Ecto neural progenitor cell (in vitro differentiated cells): Measurements from ENCODE around the gene PRLH.
"Not testable (repeated sequence)": the region's sequence is repeated elsewhere in the genome, so short reads cannot be mapped to it uniquely, and the experiment has no call there.

Source experiments
- DNase-seq: peaks from one replicate; pipeline ENCODE4 v3.0.0-alpha.2; 2018; ENCODE audit warnings: low spot score

PRLH gene

DNA sequence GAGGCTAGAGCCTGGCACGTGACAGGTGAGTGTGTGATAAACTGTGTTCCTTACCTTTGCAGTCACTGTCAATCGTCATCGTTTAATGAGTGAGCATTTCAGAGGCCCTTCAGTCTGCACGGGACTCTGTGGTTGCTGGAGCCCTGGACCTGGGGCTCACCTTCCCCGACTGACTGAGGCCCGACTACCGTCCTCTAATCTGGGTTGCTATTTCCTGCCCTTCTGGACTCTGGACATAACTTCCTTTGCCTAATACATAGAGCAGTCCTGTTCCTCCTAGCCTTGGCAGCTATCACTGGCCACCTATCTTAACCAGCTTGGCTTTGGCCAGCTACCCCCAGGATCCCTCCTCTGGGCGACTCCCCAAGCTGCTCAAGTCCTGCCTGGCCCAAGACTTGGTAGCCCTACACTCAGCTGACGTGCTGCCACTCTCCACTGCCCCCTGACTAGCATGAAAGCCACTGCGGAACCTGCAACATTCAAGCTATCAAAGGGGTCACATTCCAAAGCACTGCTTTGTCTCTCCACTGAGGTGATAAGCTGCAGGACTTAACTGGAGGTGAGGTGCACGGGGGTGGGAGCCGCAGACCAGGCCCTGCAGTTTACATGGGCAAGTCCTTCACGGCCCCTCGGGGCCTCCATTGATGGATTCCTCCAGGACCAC, 35.2 kb downstream of the PRLH start:
- peak; percentile 60 for DNase-seq

DNA sequence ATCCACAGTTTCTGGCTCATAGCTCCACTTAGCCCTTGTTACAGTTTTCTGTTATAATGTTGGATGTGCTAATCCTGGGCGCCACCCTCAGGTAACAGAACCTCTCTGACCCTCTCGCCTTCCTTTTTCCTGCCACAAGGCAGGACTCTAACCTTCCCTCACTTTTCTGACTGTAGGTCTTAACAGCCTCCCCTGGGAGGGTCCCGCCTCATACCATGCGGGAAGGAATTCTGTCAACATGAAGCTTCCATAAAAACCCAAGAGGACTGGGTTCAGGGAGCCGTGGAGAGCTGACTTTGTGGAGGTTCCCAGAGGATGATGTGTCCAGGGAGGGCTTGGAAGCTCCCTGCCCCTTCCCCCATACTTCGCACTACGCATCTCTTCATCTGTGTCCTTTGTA, 36.0 kb downstream of the PRLH start:
- no peak for DNase-seq

DNA sequence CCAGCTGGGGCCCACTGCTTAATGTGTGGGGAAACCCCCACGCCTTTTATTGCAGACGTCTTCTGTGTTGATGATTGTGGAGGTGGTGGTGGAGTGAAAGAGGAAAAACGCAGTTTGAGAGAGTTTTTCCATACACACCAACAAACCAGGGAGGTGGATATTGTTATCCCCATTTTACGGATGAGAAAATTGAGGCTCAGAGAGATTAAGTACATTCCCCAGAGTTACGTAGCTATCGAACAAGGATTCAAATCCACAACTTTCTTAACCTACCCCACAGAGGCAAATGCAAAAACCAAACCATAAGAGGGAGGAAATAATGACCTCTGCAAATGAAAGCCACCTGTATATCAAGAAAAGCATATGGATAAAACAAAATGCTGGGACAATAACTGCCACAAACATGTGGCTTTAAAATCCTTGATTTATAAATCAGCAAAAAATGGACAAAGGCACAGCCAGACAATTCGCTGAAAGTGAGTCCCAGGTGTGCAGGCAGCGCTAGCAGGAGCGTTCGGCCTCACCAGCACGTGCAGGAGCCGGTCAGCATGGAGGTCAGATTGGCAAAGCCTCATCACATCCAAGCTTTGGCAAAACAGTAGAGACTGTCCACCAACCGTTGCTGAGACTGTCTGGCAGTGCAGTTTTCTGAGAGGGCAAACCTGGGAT, 36.8 kb downstream of the PRLH start:
- no peak for DNase-seq

DNA sequence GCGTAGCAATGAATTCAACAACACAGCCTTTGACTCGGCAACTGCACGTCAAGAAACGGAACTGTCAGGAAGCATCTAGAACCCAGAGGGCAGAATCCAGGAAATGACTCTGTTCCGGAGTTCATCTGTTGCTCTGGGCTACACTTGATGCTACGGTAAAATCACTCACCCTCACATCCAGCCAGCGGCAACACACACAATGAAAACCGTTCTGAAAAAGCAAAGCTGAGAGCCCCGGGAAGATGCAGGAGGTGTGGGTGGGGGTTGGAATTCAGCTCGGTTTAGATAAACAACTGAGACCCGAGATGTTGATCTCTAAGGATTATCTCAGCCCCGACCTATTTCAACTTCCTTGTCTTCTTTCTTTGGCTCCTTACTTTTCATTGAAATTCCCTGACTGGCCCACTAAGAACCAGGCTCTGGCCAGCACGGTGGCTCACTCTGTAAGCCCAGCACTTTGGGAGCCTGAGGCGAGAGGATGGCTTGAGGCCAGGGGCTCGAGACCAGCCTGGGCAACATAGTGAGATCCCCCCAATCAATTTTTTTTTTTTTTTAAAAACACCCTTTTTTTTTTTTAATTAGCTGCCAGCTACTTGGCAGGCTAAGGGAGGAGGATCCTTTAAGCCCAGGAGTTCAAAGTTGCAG, 37.5 kb downstream of the PRLH start:
- peak; percentile 48 for DNase-seq

DNA sequence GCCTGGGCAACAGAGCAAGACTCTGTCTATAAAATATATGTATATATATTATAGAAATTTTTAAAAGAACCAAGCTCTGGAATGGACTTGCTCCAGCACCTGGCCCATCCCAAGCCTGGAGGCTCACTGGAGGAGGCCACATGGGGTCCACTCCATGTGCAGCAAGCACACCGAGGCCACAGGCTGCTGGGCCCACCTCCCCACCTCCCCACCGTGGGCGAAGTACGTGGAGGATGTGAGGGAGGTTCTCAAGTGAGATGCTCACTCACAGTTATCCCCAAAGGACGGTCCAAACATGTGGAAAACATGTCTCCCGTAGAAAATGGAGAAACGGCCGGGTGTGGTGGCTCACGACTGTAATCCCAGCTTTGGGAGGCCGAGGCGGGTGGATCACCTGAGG, 38.0 kb downstream of the PRLH start:
- no peak for DNase-seq

DNA sequence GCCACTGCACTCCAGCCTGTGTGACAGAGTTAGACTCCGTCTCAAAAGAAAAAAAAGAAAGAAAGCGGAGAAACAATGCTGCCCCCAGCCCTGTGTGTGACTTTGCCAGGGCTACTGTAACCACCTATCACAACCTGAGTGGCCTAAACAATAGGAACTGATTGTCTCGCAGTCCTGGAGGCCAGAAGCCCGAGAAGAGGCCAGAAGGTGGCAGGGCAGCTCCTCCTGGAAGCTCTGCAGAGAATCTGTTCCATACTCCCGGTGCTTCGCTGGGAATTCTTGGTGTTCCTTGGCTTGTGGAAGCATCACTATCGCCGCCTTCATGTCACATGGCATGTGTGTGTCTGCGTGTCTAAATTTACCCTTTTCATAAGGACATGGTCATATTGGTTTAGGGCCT, 38.6 kb downstream of the PRLH start:
- no peak for DNase-seq

DNA sequence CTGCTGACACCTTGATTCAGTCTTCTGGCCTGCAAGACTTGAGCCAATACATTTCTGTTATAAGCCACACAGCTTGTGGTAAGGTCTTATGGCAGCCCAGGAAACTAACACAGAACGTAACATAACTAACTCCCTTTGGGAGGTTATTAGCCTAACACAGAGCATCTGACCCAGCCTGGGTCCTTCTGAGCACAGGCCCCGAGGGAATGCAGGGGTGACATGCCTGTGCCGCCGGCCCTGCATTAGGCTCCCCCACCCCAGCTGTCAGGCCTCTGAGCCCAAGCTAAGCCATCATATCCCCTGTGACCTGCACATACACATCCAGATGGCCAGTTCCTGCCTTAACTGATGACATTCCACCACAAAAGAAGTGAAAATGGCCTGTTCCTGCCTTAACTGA, 40.1 kb downstream of the PRLH start:
- not testable (repeated sequence) for DNase-seq

DNA sequence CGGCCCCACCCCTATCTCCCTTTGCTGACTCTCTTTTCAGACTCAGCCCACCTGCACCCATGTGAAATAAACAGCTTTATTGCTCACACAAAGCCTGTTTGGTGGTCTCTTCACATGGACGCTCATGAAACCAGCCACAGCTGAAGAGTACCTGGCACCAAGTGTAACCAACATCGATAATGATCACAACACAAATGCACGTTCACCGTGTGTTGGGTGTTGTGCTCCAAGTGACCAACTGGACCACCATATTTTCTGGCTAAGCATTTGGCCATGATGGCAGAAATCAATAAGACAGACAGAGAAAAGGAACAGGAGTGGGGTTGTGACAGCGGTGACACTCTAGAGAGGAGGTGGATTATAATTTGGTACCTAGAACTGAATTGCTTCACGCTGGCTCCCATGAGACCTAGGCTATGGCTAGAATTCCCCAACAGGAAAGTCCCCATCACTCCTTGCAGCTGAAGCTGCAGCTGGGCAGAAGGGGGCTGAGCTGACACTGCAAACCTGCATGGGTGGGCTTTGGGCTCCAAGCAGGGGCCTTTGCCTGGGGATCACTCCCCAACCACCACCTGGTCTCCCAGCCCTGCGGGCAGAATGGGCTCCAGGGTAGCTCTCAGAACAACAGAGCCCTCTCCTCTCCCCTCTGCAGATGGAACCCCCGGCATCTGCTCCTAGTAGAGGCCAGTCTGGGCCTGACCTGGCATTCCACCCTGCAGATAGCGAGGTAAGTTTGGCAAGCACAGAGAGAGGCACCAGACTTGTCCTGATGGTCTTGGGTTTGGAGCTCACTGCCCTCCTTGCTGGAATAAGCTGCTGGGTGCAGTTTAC, 46.4 kb downstream of the PRLH start:
- no peak for DNase-seq

DNA sequence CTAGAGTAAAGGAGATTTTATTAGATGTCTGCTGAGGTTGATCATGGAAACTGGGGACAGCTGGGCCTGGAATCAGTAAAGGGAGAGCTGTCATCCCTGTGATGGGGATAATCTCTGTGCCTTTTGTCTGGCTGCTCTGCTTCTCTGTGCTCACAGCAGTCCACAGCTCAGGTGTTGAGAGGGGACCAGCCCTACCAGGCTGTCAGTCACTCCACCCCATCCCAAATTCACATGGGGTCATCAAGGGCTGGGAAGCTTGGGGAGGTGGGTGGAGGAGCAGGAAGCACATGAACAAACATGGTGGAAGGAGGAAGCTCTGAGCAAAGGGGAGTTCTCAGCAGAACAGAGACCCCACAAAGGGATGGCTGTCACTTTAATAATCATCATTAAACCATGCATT, 47.3 kb downstream of the PRLH start:
- DNase-seq = no peak

DNA sequence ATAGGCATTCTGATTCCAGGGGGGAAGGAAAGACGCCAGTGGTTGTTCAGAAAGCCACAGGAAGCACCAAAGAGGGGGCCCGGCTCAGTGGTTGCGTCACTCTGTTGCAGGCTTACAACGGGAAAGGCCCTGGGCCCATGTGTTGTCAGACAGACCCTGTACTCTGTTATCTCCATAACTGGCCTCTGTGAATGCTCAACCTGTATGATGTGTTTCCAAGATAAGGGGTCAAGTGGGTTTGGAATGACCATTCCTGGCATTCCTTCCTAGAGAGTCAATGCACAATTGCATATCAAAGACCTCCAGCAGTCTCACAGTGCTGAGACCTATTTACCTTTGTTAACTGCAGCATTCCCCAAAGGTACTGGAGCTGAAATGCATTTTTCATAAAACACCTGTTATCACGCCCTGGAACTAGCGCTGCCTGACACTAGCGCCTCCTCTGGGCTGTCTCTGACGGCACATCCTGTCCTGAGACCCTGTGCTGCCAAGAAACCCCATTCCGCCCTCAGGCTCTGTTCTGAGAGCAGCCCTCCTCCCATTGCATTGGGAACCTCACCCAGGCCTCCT, 47.9 kb downstream of the PRLH start:
- no peak for DNase-seq

DNA sequence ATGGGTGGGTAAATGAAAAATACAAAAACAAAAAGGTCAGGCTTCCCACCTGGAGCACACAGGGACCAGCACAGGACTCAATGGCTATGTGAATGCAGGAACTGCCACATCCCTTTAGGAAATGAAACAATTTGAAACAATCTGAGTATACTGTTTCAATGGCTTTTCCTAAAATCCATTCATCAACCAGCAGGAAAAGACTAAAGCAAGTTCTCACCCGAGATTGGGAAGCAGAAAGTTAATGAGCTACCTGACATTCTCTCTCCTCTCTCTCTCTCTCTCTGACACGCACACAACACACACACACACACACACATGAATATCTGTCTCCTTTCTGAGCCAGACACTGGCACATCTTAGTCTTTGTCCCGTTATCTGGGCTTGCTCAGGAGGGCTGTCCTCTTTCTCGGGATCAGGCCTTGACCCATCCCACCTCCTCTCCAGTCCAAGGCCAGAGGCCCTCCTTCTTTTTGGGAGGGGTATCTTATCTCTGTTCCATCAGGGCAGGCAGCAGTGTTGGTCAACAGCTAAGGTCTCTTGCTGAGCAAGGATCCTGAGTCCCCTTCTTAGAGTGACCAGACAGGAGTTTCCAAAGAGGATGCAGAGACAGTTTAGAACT, 49.4 kb downstream of the PRLH start:
- DNase-seq = no peak

DNA sequence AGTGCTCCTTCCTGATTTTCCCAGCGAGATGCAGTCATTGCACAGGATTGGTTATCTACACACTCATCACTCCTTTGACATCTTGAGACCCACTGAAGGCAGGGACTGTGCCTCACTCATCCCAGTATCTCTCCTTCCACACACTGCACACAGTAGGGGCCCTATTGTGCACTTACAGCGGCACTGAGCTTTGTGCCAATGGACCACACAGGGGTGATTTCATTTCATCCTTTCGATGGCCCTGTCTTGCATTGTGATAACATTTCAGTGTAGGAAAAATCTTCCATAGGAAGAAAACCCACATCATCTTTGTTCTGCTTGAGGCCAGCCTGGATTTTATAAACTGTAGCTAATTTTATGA, 50.0 kb downstream of the PRLH start:
- DNase-seq = no peak
